ENCODE data around the gene ALG8. TPM values are rescaled to one million over a fixed set of nuclear protein-coding genes. Genes with fewer than 3 reads are reported as not detected.
"Not testable (repeated sequence)": the region's sequence is repeated elsewhere in the genome, so short reads cannot be mapped to it uniquely, and the experiment has no call there.

Gene ALG8
- total and polyA plus RNA-seq, 2 experiments from 2014 or later = 38.4 to 74.1 TPM

DNA sequence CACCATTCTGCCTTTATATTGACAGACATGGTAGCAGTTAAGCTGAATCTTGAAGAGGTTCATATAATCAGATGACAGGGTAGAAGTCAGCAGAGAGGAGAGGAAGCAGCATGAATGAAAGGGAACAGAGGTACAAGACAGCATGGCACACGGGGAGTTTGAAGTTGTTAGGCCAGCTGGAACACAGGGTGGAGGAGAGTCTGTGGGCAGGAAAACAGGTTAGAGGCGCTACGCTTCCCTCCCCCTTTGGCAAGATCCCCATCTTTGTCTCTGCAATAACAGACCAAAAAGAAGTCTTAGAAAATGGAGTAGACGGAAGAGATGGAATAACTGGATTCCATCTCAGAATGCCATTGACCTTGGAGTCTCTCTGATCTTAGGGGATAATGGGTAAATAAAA lies 39.8 kb downstream of the ALG8 start:
- TF ChIP-seq, protein P1, sequence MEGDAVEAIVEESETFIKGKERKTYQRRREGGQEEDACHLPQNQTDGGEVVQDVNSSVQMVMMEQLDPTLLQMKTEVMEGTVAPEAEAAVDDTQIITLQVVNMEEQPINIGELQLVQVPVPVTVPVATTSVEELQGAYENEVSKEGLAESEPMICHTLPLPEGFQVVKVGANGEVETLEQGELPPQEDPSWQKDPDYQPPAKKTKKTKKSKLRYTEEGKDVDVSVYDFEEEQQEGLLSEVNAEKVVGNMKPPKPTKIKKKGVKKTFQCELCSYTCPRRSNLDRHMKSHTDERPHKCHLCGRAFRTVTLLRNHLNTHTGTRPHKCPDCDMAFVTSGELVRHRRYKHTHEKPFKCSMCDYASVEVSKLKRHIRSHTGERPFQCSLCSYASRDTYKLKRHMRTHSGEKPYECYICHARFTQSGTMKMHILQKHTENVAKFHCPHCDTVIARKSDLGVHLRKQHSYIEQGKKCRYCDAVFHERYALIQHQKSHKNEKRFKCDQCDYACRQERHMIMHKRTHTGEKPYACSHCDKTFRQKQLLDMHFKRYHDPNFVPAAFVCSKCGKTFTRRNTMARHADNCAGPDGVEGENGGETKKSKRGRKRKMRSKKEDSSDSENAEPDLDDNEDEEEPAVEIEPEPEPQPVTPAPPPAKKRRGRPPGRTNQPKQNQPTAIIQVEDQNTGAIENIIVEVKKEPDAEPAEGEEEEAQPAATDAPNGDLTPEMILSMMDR (IDR thresholded peaks at IDR 0.05; ENCODE audit: low read depth, low read length) = no peak
- Histone ChIP-seq H3K36me3 (peaks cover 10% of the 10 kb centered on the region), H3K4me3 (no peak overlapping the region), H3K27me3 (no peaks in the 10 kb centered on the region), H3K4me1 (ENCODE audit: low read depth) (no peaks in the 10 kb centered on the region), H3K9me3 (ENCODE audit: low read depth) (no peaks in the 10 kb centered on the region), H3K27ac (no peak overlapping the region)
- DNase-seq (ENCODE audit: low read depth in 1 of 2, low spot score in 1 of 2) = no peak

DNA sequence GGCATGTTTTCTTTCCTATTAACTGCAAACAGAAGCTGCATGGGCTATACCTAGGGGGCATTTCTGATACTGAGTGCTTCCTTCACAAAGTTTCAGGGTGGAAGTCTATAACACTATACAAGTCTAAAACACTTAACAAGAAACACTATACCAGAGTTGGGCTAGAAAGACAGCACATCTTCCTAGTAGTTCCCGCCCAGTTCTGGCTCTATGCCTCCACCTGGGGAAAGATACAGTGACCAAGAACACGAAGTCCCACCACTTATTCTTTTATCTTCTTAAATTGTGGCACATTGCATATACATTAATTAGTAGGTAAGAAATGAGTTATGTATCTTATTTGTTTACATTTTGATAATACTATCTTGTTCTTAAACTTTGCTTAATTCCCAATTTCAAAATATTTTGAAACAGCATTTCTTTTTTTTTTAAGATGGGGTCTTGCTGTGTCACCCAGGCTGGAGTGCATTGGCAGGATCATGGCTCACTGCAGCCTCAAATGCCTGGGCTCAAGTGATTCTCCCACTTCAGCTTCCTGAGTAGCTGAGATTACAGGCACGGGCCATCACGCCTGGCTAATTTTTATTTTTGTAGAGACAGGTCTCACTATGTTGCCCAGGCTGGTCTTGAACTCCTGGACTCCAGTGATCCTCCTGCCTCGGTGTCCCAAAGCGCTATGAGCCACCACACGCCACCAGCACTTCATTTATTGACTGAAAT lies 41.6 kb downstream of the ALG8 start:
- H3K9me3 ChIP-seq (ENCODE audit: low read depth) = no peaks in the 10 kb centered on the region
- no peaks in the 10 kb centered on the region for H3K4me1 ChIP-seq (ENCODE audit: low read depth)
- no peak overlapping the region for H3K4me3 ChIP-seq
- no peaks in the 10 kb centered on the region for H3K27me3 ChIP-seq
- TF ChIP-seq, protein P1 (IDR thresholded peaks at IDR 0.05; ENCODE audit: low read depth, low read length) = no peak
- no peak for DNase-seq (ENCODE audit: low read depth in 1 of 2, low spot score in 1 of 2)
- H3K36me3 ChIP-seq = no peaks in the 10 kb centered on the region
- no peak overlapping the region for H3K27ac ChIP-seq

DNA sequence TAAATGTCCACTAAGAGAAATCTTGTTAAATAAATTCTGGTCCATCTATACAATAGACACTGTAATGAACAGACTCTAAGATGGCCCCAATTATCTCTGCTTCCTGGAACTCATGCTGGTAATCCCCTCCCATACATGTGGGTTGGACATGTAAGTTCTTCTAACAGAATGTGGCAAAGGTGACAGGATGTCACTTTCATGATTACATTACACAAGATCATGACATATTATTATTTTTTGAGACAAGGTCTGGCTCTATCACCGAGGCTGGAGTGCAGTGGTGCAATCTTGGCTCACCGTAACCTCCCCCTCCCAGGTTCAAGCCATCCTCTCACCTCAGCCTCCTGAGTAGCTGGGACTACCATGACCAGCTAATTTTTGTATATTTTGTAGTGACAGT lies 45.2 kb downstream of the ALG8 start:
- Histone ChIP-seq H3K4me1 (ENCODE audit: low read depth) (no peaks in the 10 kb centered on the region), H3K36me3 (no peaks in the 10 kb centered on the region), H3K4me3 (no peak overlapping the region), H3K9me3 (ENCODE audit: low read depth) (no peaks in the 10 kb centered on the region), H3K27ac (no peak overlapping the region), H3K27me3 (no peaks in the 10 kb centered on the region)
- TF ChIP-seq, protein P1 (IDR thresholded peaks at IDR 0.05; ENCODE audit: low read depth, low read length) = no peak
- DNase-seq (ENCODE audit: low read depth in 1 of 2, low spot score in 1 of 2) = no peak

DNA sequence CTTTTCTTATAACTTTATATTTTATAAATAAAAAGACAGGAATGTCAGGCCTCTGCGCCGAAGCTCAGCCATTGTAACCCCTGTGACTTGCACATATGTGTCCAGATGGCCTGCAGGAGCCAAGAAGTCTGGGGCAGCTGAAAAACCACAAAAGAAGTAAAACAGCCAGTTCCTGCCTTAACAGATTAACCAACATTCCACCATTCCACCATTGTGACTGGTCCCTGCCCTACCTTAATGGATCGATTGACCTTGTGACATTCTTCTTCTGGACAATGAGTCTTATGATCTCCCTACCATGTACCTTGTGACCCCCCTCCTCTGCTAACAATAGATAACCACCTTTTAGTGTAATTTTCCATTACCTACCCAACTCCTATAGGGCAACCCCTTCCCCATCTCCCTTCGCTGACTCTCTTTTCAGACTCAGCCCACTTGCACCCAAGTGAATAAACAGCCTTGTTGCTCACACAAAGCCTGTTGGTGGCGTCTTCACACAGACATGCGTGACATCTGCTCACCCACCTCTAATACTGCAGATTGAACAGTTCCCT lies 52.8 kb downstream of the ALG8 start:
- not testable (repeated sequence) for H3K27me3 ChIP-seq; H3K27ac ChIP-seq; H3K9me3 ChIP-seq (ENCODE audit: low read depth); H3K4me1 ChIP-seq (ENCODE audit: low read depth); DNase-seq (ENCODE audit: low read depth in 1 of 2, low spot score in 1 of 2); H3K4me3 ChIP-seq; H3K36me3 ChIP-seq

DNA sequence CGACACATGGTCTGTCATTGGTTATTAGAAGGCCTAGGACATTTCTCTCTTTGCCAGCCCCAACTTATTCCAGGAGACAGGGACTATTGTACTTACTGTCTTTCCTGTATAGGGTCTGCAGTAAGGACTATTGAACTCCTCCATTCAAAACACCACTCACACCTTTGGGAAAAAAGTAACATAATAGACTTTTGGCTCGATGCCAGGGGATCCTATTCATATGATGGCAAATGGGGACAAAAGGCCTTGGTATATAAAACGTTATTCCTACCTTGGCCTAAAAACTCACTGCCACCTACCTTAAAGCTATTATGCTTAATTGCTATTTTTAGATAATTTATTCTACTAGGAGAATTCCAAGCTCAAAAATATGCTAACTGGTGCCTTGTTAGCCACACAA lies 53.5 kb downstream of the ALG8 start:
- DNase-seq (ENCODE audit: low read depth in 1 of 2, low spot score in 1 of 2) = no peak
- Histone ChIP-seq H3K4me1 (ENCODE audit: low read depth) (no peaks in the 10 kb centered on the region), H3K9me3 (ENCODE audit: low read depth) (no peaks in the 10 kb centered on the region), H3K36me3 (no peaks in the 10 kb centered on the region), H3K4me3 (no peak overlapping the region), H3K27me3 (peaks cover 3% of the 10 kb centered on the region), H3K27ac (no peak overlapping the region)
- TF ChIP-seq, protein P1 (IDR thresholded peaks at IDR 0.05; ENCODE audit: low read depth, low read length) = no peak

DNA sequence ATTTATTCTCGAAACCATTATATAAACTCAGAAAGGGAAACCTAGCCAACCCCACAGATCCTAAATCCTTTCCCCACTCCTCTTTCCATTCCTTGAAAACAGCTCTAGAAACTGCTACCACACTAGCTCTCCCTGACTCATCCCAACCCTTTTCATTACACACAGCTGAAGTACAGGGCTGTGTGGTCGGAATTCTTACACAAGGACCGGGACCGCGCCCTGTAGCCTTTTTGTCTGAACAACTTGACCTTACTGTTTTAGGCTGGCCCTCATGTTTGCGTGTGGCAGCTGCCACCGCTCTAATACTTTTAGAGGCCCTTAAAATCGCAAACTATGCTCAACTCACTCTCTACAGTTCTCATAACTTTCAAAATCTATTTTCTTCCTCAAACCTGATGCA lies 54.9 kb downstream of the ALG8 start:
- not testable (repeated sequence) for H3K27ac ChIP-seq; H3K4me1 ChIP-seq (ENCODE audit: low read depth); H3K36me3 ChIP-seq; H3K9me3 ChIP-seq (ENCODE audit: low read depth); H3K27me3 ChIP-seq; H3K4me3 ChIP-seq; DNase-seq (ENCODE audit: low read depth in 1 of 2, low spot score in 1 of 2)
